Measurements from ENCODE around the gene NRIP2.
"Not testable (repeated sequence)": the region's sequence is repeated elsewhere in the genome, so short reads cannot be mapped to it uniquely, and the experiment has no call there.

NRIP2 gene, protein sequence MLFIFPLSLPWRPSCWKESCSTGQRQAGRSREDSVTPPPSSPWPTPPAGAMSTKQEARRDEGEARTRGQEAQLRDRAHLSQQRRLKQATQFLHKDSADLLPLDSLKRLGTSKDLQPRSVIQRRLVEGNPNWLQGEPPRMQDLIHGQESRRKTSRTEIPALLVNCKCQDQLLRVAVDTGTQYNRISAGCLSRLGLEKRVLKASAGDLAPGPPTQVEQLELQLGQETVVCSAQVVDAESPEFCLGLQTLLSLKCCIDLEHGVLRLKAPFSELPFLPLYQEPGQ

DNA sequence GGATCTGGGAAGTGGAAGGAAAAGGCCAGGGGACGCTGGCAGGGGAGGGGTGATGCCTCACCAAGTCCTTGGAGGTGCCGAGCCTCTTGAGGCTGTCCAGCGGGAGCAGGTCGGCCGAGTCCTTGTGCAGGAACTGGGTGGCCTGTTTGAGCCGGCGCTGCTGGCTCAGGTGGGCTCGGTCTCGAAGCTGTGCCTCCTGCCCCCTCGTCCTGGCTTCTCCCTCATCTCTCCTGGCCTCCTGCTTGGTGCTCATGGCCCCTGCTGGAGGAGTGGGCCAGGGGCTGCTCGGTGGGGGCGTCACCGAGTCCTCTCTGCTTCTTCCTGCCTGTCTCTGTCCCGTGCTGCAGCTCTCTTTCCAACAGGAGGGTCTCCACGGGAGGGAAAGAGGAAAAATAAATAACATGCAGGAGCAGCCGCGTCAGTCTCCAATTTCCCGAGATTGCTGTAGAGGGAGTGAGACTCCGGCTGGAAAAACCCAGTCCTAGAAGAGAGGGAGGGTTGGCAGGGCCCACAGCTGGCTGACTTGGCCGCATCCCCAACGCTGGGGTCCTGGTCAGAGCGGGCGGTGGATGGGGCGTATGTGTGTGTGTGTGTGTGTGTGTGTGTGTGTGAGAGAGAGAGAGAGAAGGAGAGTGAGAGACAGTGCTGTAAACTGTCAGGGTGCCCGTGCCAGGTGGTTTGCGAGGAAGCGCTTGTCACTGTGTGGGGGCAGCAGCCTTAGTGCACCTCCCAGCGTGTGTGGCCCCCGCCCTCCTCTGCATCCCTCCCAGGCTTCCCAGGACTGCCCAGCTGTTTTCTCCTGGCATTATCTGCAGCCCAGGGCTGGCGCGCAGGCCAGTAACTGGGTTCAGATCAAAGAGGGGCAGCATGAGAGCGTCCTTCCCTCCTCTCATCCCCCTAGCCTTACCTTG, at the start of gene NRIP2:
Gene NRIP2, minus strand, starts transcription at position 455 of the 911 bp plus-strand sequence. Its CDS starts 52 bp downstream, at position 403.
- no peak for DNase-seq

DNA sequence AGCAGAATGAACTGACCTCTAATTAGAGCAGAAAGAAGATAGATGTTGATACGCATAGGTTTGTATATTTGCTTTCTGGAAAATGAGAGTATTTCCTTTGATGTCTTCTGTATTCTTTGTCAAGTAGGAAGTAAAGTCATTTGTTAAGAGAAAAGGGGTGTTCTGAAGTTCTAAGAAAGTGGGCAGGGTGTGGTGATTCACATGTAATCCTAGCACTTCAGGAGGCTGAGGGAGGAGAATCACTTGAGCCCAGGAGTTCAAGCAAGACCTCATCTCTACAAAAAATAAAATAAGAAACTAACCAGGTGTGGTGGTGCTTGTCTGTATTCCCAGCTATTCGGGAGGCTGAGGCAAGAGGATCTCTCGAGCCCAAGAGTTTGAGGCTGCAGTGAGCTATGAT, 45.0 kb upstream of the NRIP2 start:
- DNase-seq: no peak

DNA sequence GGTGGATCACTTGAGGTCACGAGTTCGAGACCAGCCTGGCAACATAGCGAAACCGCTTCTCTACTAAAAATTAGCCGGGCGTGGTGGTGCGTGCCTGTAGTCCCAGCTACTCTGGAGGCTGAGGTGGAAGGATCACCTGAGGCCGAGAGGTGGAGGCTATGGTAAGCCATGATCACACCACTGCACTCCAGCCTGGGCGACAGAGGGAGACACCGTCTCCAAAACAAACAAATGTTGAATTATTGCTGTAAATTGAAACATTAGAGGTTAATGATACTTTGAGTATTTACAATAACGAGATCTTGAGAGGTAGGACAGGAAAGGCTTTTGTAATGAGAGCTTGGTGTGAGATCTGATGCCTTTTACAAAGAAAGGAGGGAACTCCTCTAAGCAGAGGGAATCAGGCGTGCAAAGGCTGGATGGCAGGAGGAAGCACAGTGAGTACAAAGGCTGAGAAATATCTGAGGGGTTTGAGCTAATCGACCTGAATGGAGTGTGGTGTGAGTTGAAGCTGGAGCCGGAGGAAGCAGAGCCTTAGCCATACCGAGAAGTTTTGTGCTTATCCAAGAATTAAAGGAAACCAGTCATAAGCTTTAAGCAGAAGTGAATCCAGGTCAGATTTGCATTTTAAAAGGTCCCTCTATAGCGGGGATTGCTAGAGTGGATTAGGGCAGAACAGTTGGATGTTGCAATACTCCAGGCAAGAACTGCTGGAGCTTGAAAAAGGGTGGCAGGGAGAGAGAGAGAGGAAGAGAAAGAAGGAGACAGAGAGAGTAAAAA, 43.3 kb upstream of the NRIP2 start:
- peak; percentile 26 for DNase-seq

GRCh38 chr12:2877047-2877952, 42.5 kb upstream of the NRIP2 start, which contains the start of the genes FOXM1 and RHNO1:
Gene FOXM1 (minus strand): TSS chr12:2877174. CDS start chr12:2874478, 2,696 bp downstream.
Gene RHNO1 (plus strand): TSS chr12:2877223. CDS start chr12:2885367, 8,144 bp downstream.
- peak; percentile 91 for DNase-seq

- peak; percentile 49 for DNase-seq
Observed at GRCh38 chr12:2876431-2877046, 41.7 kb upstream of the NRIP2 start.

GRCh38 chr12:2868986-2869632, 34.3 kb upstream of the NRIP2 start:
- DNase-seq: not testable (repeated sequence)

GRCh38 chr12:2864198-2864597, 29.4 kb upstream of the NRIP2 start:
- DNase-seq: no peak

GRCh38 chr12:2863402-2863801, 28.6 kb upstream of the NRIP2 start:
- DNase-seq: not testable (repeated sequence)

DNA sequence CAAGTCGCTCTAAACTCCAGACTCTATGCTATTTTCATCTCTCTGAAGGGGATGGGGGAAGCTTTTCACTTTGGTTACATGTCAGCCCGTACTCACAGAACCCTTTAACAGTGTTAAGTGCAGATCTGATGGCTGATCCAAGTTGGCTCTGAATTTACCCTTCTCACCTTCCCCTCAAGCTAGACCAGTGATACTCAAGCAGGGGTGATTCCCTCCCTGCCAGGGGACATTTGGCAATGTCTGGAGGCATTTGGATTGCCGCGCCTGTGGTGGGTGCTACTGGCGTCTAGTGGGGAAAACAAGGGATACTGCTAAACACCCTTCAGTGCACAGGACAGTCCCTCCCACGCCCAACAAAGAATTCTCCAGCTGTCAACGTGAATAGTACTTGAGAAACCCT, 28.0 kb upstream of the NRIP2 start:
- no peak for DNase-seq

- no peak for DNase-seq
Observed at GRCh38 chr12:2860170-2860569, 25.3 kb upstream of the NRIP2 start.

DNA sequence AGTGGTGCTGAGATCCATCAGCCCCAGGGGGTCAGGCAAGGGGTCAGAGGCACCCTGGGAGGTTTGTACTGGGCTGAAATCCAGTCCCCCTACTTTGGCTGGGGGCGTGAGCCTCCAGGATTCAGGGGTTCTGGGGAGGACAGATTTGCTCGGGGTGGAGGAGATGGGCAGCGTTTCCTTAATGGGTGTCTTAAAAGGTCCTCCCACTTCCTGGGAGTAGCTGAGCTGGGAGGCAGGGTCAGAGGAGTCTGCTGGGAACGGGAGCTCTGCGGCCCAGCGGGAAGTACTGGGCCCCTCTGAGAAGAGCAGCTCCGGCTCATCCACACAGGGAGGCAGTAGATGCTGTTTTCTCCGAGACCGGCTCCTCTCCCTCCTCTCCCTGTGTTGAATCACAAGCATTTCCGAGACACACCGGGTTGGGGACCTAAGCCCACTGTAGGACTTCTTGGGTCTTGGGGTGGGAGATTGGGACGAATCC, 24.1 kb upstream of the NRIP2 start:
- DNase-seq: no peak

DNA sequence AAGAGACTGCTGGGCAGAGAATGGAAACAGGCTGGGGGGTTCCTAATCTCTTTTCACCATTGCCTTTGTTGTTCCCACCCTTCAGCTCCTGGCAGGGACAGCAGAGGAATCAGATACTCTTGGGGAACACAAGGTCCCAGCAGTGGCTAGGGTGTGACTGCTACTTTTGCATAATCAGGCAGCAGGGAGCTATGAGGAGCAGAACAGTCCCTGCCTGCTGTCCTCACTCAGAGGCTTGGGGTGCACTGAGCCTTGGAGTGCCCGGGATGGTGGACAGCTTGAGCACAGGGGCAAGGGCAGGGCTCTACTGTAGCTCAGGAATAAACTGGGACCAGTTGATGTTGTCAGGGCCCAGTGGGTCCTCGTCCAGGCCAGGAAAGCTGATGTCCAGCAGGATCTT, 23.5 kb upstream of the NRIP2 start:
- no peak for DNase-seq

GRCh38 chr12:2857576-2857975, 22.7 kb upstream of the NRIP2 start:
- no peak for DNase-seq

GRCh38 chr12:2857021-2857431, 22.2 kb upstream of the NRIP2 start, which contains the start of gene TEX52:
Gene TEX52 (minus strand): TSS chr12:2857039. CDS start chr12:2857026, 13 bp downstream.
- no peak for DNase-seq

DNA sequence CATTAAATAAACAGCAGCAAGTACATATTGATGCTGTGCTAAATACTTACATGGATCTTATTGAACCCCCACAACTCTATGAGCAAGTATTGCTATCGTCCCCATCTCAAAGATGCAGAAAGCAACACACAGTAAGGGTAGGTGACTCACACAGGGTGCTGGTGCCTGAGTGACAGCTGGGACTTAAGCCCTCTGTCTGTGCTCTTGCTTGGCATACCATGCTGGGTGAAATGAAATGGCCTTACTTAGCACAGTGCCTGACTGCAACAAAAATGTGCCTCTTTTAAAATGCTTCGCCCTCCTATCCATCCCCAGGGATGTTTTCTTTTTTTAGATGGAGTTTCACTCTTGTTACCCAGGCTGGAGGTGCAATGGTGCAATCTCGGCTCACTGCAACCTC, 21.2 kb upstream of the NRIP2 start:
- no peak for DNase-seq

DNA sequence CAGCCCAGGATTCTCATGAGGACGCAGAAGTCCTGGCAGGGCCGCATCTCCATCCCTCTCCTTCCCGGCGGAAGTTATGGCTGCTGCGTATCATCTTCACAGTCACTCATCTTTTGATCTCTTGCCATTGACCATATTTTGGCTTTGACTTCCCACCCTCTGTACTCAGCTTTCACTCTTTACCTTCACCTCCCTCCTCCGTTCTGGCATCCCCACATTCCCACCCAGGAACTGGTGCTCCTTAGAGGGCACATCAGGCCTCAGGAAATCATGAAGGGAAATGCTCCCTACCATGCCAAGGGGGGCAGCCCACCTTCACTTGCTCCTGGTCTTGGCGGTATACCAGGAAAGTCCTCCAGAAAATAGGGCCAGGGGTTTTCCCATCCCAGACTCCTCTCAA, 20.7 kb upstream of the NRIP2 start:
- DNase-seq: no peak

GRCh38 chr12:2854669-2855453, 20.0 kb upstream of the NRIP2 start:
- DNase-seq: no peak

GRCh38 chr12:2853626-2854025, 18.8 kb upstream of the NRIP2 start:
- DNase-seq: peak; percentile 73

- DNase-seq: no peak
Observed at GRCh38 chr12:2851931-2852330, 17.1 kb upstream of the NRIP2 start.

GRCh38 chr12:2845280-2845679, 10.4 kb upstream of the NRIP2 start:
- DNase-seq: no peak
